Panc1 (cell line): Measurements from ENCODE around the gene TRIM44. TPM values are rescaled to one million over a fixed set of nuclear protein-coding genes. Genes with fewer than 3 reads are reported as not detected.

Experiments used
- ATAC-seq: fragments of 200-7000 bp; cut with Tn5 transposase; 2 replicates; pipeline ENCODE4 v1.9.1; 2020; ENCODE audit warnings: mild to moderate bottlenecking, moderate library complexity
- BruUV-seq: library from RNA; stranded (reverse); fragments of 400-500 nt; replicated peaks from 2 replicates; lab custom pipeline; 2021; lab: Mats Ljungman, UMichigan
- CTCF ChIA-PET: fragments of 300-600 bp; sonication (Branson Sonifier 250); formaldehyde crosslinking; loops from one replicate; lab custom pipeline; 2022; ENCODE audit warnings: antibody characterized with exemption; lab: Charles Lee
- POLR2A ChIA-PET: fragments of 300-600 bp; sonication (Branson Sonifier 250); formaldehyde crosslinking; loops from one replicate; lab custom pipeline; 2022; ENCODE audit warnings: antibody characterized with exemption; lab: Charles Lee
- DNase-seq: peaks from one replicate; pipeline ENCODE4 v3.0.0-alpha.2; 2010; ENCODE audit warnings: low read depth, low spot score
- H3K27ac ChIP-seq: 2 replicates; pipeline ENCODE4 v1.5.1; 2011; ENCODE audit warnings: mild to moderate bottlenecking, low read length, inconsistent platforms
- H3K27me3 ChIP-seq: fragments of 200-500 bp; sonication (Bioruptor generic); 2 replicates; pipeline ENCODE4 v1.6.0; 2014; ENCODE audit warnings: low read length, inconsistent platforms; ENCODE audit not compliant: control insufficient read depth, insufficient read depth
- H3K36me3 ChIP-seq: fragments of 200-500 bp; sonication (Bioruptor generic); 2 replicates; pipeline ENCODE4 v1.5.1; 2014; ENCODE audit warnings: inconsistent platforms, mild to moderate bottlenecking, low read length, moderate library complexity; ENCODE audit not compliant: control insufficient read depth, insufficient read depth
- H3K4me1 ChIP-seq: 2 replicates; pipeline ENCODE4 v1.5.1; 2011; ENCODE audit warnings: inconsistent platforms, mild to moderate bottlenecking, low read length, moderate library complexity; ENCODE audit not compliant: control insufficient read depth, insufficient read depth
- H3K4me3 ChIP-seq, 2 experiments: 2 replicates each; pipeline ENCODE4 v1.5.1; 2011 to 2012; ENCODE audit warnings: low read depth in 2 of 2, low read length in 2 of 2, mild to moderate bottlenecking in 2 of 2, inconsistent platforms in 1 of 2, moderate library complexity in 1 of 2
- H3K9me3 ChIP-seq: fragments of 200-500 bp; sonication (Bioruptor generic); 2 replicates; pipeline ENCODE4 v1.5.1; 2014; ENCODE audit warnings: low read depth, mild to moderate bottlenecking, inconsistent platforms, low read length, moderate library complexity; ENCODE audit not compliant: control insufficient read depth, insufficient read depth
- CTCF ChIP-seq: fragments of 450-650 bp; IDR thresholded peaks from 2 replicates; pipeline ENCODE4 v1.5.1; 2017; ENCODE audit warnings: mild to moderate bottlenecking
- POLR2AphosphoS5 ChIP-seq: IDR thresholded peaks from 2 replicates; pipeline ENCODE4 v1.6.1; 2012; ENCODE audit warnings: mild to moderate bottlenecking, low read depth, low read length, moderate library complexity
- REST ChIP-seq, 2 experiments: IDR thresholded peaks; 2 replicates each; pipeline ENCODE4 v1.6.1; 2011 to 2012; ENCODE audit warnings: low read depth in 2 of 2, control low read depth in 1 of 2, low read length in 1 of 2, mild to moderate bottlenecking in 1 of 2, moderate library complexity in 1 of 2; ENCODE audit not compliant: insufficient read depth in 1 of 2
- SIN3A ChIP-seq: IDR thresholded peaks from 2 replicates; pipeline ENCODE4 v1.6.1; 2012; ENCODE audit warnings: low read depth, mild to moderate bottlenecking, low read length, moderate library complexity, borderline replicate concordance; ENCODE audit not compliant: insufficient read depth
- TCF7L2 ChIP-seq: IDR thresholded peaks from 2 replicates; pipeline ENCODE4 v1.6.1; 2011; ENCODE audit warnings: mild to moderate bottlenecking, low read depth, low read length, inconsistent platforms
- in situ Hi-C: cut with HindIII; loops from 2 replicates; pipeline ENCODE4 v1.10.0; 2016; ENCODE audit warnings: low sequenced_read_pairs, low pct_unique_long_range_greater_than_20kb
- intact Hi-C: fragments of 100-400 bp; cut with micrococcal nuclease; formaldehyde crosslinking; loops from one replicate; pipeline ENCODE4 v1.10.0; 2022; ENCODE audit not compliant: unreplicated experiment
- total RNA-seq: library from RNA; stranded (reverse); gene quantifications from one replicate; pipeline ENCODE4 v1.2.1, GENCODE V29; 2021; ENCODE audit not compliant: unreplicated experiment

The TRIM44 gene
- total RNA-seq, 1 experiment from 2014 or later = 80.3 TPM

GRCh38 chr11:35727140-35727539, 64.6 kb downstream of the TRIM44 start:
- ATAC-seq (no peak), DNase-seq (no peak)
- ChIA-PET CTCF (no interaction called here), POLR2A (no interaction called here)
- Histone ChIP-seq H3K4me1 (no peaks in the 10 kb centered on the region), H3K4me3 (no peak overlapping the region), H3K27me3 (no peaks in the 10 kb centered on the region), H3K9me3 (peaks cover 25% of the 10 kb centered on the region; the same call in 1 of the 2 replicates), H3K27ac (no peak overlapping the region), H3K36me3 (no peaks in the 10 kb centered on the region)
- in situ Hi-C loops = no loop called here
- TF ChIP-seq CTCF (no peak), REST (IDR thresholded peaks at IDR 0.05; ENCODE audit: insufficient read depth in 1 of 2, low read depth in 2 of 2, low read length in 1 of 2) (no peak), TCF7L2 (no peak), SIN3A (no peak), POLR2AphosphoS5 (no peak)
- BruUV-seq = no TSS peak
- intact Hi-C loops = no loop called here

GRCh38 chr11:35730254-35730653, 67.7 kb downstream of the TRIM44 start:
- CTCF ChIA-PET = no interaction called here
- ATAC-seq = no peak
- H3K4me3 ChIP-seq = no peak overlapping the region
- no peaks in the 10 kb centered on the region; the same call in 1 of the 2 replicates for H3K36me3 ChIP-seq
- in situ Hi-C loops (no loop called here), intact Hi-C loops (no loop called here)
- TF ChIP-seq REST (IDR thresholded peaks at IDR 0.05; ENCODE audit: insufficient read depth in 1 of 2, low read depth in 2 of 2, low read length in 1 of 2) = no peak
- no peak for TF ChIP-seq TCF7L2
- no peak for TF ChIP-seq CTCF
- no peak for TF ChIP-seq POLR2AphosphoS5
- TF ChIP-seq SIN3A = no peak
- POLR2A ChIA-PET = interaction anchor here (0.6 kb wide), 1 partner anchor 383 kb away, joined by 4 read pairs; no protein-coding TSS in a partner anchor
- no peak for DNase-seq
- H3K27ac ChIP-seq = no peak overlapping the region
- H3K27me3 ChIP-seq = no peaks in the 10 kb centered on the region
- no peaks in the 10 kb centered on the region for H3K4me1 ChIP-seq
- H3K9me3 ChIP-seq = peaks cover 25% of the 10 kb centered on the region; the same call in 1 of the 2 replicates
- BruUV-seq = no TSS peak
